WERI-Rb-1 (cell line): ENCODE measurements around the gene SLC6A3.
"Not testable (repeated sequence)": the region's sequence is repeated elsewhere in the genome, so short reads cannot be mapped to it uniquely, and the experiment has no call there.

Source experiments
- DNase-seq: peaks from one replicate; pipeline ENCODE4 v3.0.0-alpha.2; 2020
- H3K27ac ChIP-seq: fragments of 250-450 bp; sonication (Bioruptor Pico); 2 replicates; pipeline ENCODE4 v1.5.1; 2020; ENCODE audit warnings: mild to moderate bottlenecking, moderate library complexity
- H3K27me3 ChIP-seq: fragments of 250-450 bp; sonication (Bioruptor Pico); 2 replicates; pipeline ENCODE4 v1.5.1; 2021; ENCODE audit warnings: mild to moderate bottlenecking, low read depth, moderate library complexity; ENCODE audit not compliant: insufficient read depth, severe bottlenecking
- H3K36me3 ChIP-seq: fragments of 250-450 bp; sonication (Bioruptor Pico); 2 replicates; pipeline ENCODE4 v1.5.1; 2020; ENCODE audit warnings: mild to moderate bottlenecking, moderate library complexity
- H3K4me3 ChIP-seq: 2 replicates; pipeline ENCODE4 v1.5.1; 2011; ENCODE audit warnings: low read depth, mild to moderate bottlenecking, control low read depth, low read length
- H3K9me3 ChIP-seq: fragments of 250-450 bp; sonication (Bioruptor Pico); 2 replicates; pipeline ENCODE4 v1.5.1; 2021; ENCODE audit warnings: mild to moderate bottlenecking, moderate library complexity; ENCODE audit not compliant: severe bottlenecking
- CTCF ChIP-seq: IDR thresholded peaks from 2 replicates; pipeline ENCODE4 v1.5.1; 2011; ENCODE audit warnings: low read depth, mild to moderate bottlenecking, control low read depth, inconsistent platforms, low read length

The SLC6A3 gene

GRCh38 chr5:1423901-1424603 is 21.2 kb downstream of the SLC6A3 start:
- no peaks in the 10 kb centered on the region for H3K36me3 ChIP-seq
- TF ChIP-seq CTCF: 0 out of 2 replicates have a peak, but pooled peaks have one; percentile 5
- H3K27me3 ChIP-seq: no peaks in the 10 kb centered on the region
- no peak overlapping the region for H3K4me3 ChIP-seq
- H3K27ac ChIP-seq: no peak overlapping the region
- peaks cover 24% of the 10 kb centered on the region for H3K9me3 ChIP-seq
- DNase-seq: no peak

GRCh38 chr5:1422522-1422921 is 22.7 kb downstream of the SLC6A3 start:
- H3K27me3 ChIP-seq: not testable (repeated sequence)

GRCh38 chr5:1421521-1422341 is 23.5 kb downstream of the SLC6A3 start:
- Histone ChIP-seq H3K27ac (no peak overlapping the region), H3K27me3 (no peaks in the 10 kb centered on the region), H3K9me3 (peaks cover 5% of the 10 kb centered on the region), H3K36me3 (no peaks in the 10 kb centered on the region), H3K4me3 (no peak overlapping the region)
- no peak for TF ChIP-seq CTCF
- peak; percentile 5 for DNase-seq

More at GRCh38 chr5:1422522-1422921, 22.7 kb downstream of the SLC6A3 start:
- H3K9me3 ChIP-seq, H3K36me3 ChIP-seq, H3K27ac ChIP-seq, DNase-seq, H3K4me3 ChIP-seq: not testable (repeated sequence)

- Histone ChIP-seq H3K27me3 (no peaks in the 10 kb centered on the region), H3K36me3 (no peaks in the 10 kb centered on the region), H3K27ac (no peak overlapping the region), H3K4me3 (no peak overlapping the region), H3K9me3 (peaks cover 4% of the 10 kb centered on the region)
- DNase-seq: peak; percentile 4
- no peak for TF ChIP-seq CTCF
Observed at GRCh38 chr5:1420211-1421195, 24.7 kb downstream of the SLC6A3 start.

- H3K27me3 ChIP-seq: no peaks in the 10 kb centered on the region
- peaks cover 4% of the 10 kb centered on the region for H3K9me3 ChIP-seq
- H3K4me3 ChIP-seq: no peak overlapping the region
- peak; percentile 3 for DNase-seq
- no peak for TF ChIP-seq CTCF
- no peaks in the 10 kb centered on the region for H3K36me3 ChIP-seq
- no peak overlapping the region for H3K27ac ChIP-seq
Observed at GRCh38 chr5:1419476-1420210, 25.6 kb downstream of the SLC6A3 start.
